DOHH2 (cell line): ENCODE measurements around the gene ARID1B.

Experiments
- CTCF ChIP-seq: fragments of 200-600 bp; sonication (generic); IDR thresholded peaks from one replicate; pipeline ENCODE4 v1.5.1; 2014; ENCODE audit warnings: antibody characterized with exemption, mild to moderate bottlenecking, low read depth, low read length; ENCODE audit not compliant: poor library complexity, severe bottlenecking
- EZH2phosphoT487 ChIP-seq: fragments of 200-600 bp; sonication (generic); IDR thresholded peaks from 2 replicates; pipeline ENCODE4 v1.6.1; 2017; ENCODE audit warnings: borderline replicate concordance, mild to moderate bottlenecking, antibody characterized with exemption, low read length, moderate library complexity, mixed read lengths

- TF ChIP-seq CTCF (peak; percentile 15), EZH2phosphoT487 (no peak)
Observed at GRCh38 chr6:157019733-157020132, 242.6 kb downstream of the ARID1B start.
